GM10248 (cell line): Measurements from ENCODE around the gene UVRAG.

ENCODE experiments used
- CTCF ChIA-PET: fragments of 300-600 bp; sonication (Branson Sonifier 250); formaldehyde crosslinking; extraction: SDS; loops from one replicate; lab custom pipeline; 2021; ENCODE audit warnings: antibody characterized with exemption; lab: Yijun Ruan, JAX
- POLR2A ChIA-PET: fragments of 350-650 bp; sonication (Branson Sonifier 250); formaldehyde crosslinking; extraction: SDS; loops from one replicate; lab custom pipeline; 2020; ENCODE audit warnings: antibody characterized with exemption; lab: Yijun Ruan, JAX
- DNase-seq: peaks from one replicate; pipeline ENCODE4 v3.0.0; 2012; ENCODE audit errors: extremely low spot score
- TF ChIP-seq, protein P1 (sequence below): IDR thresholded peaks from 2 replicates; pipeline ENCODE4 v1.5.1; 2012; ENCODE audit warnings: mild to moderate bottlenecking, low read depth; ENCODE audit errors: extremely low read depth, missing control alignments, control extremely low read depth

UVRAG gene

GRCh38 chr11:76134239-76134638 is 319.2 kb downstream of the UVRAG start:
- no peak for DNase-seq
- ChIA-PET POLR2A (interaction anchor here (0.6 kb wide), 1 partner anchor 99 kb away, joined by 5 read pairs; no protein-coding TSS in a partner anchor), CTCF (interaction anchor here (6.5 to 7.7 kb wide), 2 partner anchors 18 to 19 kb away, joined by 28 to 65 read pairs; no protein-coding TSS in a partner anchor)
- TF ChIP-seq, protein P1, sequence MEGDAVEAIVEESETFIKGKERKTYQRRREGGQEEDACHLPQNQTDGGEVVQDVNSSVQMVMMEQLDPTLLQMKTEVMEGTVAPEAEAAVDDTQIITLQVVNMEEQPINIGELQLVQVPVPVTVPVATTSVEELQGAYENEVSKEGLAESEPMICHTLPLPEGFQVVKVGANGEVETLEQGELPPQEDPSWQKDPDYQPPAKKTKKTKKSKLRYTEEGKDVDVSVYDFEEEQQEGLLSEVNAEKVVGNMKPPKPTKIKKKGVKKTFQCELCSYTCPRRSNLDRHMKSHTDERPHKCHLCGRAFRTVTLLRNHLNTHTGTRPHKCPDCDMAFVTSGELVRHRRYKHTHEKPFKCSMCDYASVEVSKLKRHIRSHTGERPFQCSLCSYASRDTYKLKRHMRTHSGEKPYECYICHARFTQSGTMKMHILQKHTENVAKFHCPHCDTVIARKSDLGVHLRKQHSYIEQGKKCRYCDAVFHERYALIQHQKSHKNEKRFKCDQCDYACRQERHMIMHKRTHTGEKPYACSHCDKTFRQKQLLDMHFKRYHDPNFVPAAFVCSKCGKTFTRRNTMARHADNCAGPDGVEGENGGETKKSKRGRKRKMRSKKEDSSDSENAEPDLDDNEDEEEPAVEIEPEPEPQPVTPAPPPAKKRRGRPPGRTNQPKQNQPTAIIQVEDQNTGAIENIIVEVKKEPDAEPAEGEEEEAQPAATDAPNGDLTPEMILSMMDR, result no peak

DNA sequence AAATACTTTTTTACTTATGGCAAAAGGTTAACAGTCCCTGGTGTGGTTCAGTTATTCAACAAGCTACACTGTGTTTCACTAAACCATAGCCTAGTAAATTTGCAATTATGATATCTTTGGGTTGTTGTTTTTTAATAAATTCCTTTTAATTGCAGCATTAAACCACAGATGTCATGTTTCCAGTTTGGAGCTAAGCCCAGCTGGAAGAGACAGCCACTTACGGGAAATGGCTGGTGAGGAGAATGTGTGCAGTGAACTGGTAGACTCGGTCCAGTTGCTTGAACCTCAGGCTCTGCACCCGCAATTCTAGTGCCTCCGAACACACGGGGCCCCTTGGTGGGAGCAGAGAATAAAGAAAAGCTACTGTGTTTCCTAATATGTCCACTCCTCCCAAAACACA is 320.5 kb downstream of the UVRAG start:
- CTCF ChIA-PET, result interaction anchor here (0.9 to 7.7 kb wide), 3 partner anchors 15 to 332 kb away, joined by 3 to 65 read pairs (median 3); no protein-coding TSS in a partner anchor
- DNase-seq, result no peak
- TF ChIP-seq, protein P1, result no peak
- POLR2A ChIA-PET, result no interaction called here

- DNase-seq, result no peak
- TF ChIP-seq, protein P1, result no peak
- CTCF ChIA-PET, result interaction anchor here (1.3 to 7.7 kb wide), 4 partner anchors 14 to 336 kb away, joined by 3 to 65 read pairs (median 4); no protein-coding TSS in a partner anchor
Measured at GRCh38 chr11:76139314-76139713, 324.3 kb downstream of the UVRAG start.

DNA sequence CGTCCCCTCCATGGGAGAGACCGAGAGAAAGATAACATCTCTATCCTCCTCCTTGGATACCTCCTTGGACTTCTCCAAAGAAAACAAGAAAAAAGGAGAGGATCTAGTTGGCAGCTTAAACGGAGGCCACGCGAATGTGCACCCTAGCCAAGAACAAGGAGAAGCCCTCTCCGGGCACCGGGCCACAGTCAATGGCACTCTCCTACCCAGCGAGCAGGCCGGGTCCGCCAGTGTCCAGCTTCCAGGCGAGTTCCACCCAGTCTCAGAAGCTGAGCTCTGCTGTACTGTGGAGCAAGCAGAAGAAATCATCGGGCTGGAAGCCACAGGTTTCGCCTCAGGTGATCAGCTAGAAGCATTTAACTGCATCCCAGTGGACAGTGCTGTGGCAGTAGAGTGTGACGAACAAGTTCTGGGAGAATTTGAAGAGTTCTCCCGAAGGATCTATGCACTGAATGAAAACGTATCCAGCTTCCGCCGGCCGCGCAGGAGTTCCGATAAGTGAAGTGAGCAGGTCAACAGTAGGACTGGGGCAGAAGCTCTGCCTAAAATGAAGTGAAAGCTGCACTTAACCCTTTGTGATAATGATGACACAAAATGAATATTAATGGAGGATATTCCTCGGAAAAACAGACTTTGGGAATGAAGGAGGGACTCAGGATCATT is 326.0 kb downstream of the UVRAG start:
- DNase-seq, result no peak
- CTCF ChIA-PET, result interaction anchor here (1.3 to 7.7 kb wide), 6 partner anchors 9 to 338 kb away, joined by 3 to 65 read pairs (median 5); no protein-coding TSS in a partner anchor
- POLR2A ChIA-PET, result no interaction called here
- TF ChIP-seq, protein P1, result no peak

More at GRCh38 chr11:76139314-76139713, 324.3 kb downstream of the UVRAG start:
- POLR2A ChIA-PET, result no interaction called here

DNA sequence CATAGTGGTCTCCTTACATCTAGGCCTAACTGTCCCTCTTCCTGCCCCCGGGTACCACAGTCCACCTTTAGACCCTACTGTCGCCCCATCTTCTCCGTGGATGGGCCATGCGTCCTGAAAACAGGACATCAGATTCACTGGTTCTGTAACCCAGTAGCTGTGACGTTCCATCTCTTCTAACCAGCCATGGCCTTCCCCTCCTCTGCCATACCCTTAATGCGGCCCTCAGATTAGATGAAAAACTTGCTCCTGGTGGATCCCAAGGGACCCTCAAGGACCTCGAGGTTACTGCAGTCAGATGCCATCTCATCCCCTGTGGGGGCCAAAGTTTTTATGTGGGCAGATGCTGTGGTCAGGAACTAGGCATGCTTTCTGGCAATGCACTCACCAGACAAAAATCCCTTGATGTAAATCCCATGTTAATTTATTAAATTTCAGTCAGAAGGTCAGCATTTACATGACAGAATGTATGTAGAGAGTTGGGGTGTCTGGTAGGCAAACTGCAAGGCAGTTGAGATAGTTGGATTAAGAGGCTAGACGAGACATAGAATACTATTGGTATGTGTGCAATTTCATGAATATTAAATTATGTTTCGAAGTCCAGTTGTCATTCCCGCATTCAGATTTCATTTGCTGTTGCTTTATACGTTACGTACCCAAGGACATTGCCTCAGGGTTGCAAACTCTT is 327.0 kb downstream of the UVRAG start:
- no peak for DNase-seq
- POLR2A ChIA-PET, result no interaction called here
- TF ChIP-seq, protein P1, result no peak
- CTCF ChIA-PET, result interaction anchor here (1.7 to 7.7 kb wide), 5 partner anchors 10 to 339 kb away, joined by 4 to 65 read pairs (median 15); no protein-coding TSS in a partner anchor

- POLR2A ChIA-PET, result no interaction called here
- CTCF ChIA-PET, result interaction anchor here (1.5 to 3.4 kb wide), 3 partner anchors 9 to 341 kb away, joined by 4 to 17 read pairs (median 15); no protein-coding TSS in a partner anchor
Measured at GRCh38 chr11:76143274-76143673, 328.3 kb downstream of the UVRAG start.

More at GRCh38 chr11:76143274-76143673, 328.3 kb downstream of the UVRAG start:
- TF ChIP-seq, protein P1, result no peak
- DNase-seq, result no peak
